Measurements from ENCODE around the gene CXCR6.

The CXCR6 gene

GRCh38 chr3:45946875-45947274 lies 3.6 kb downstream of the CXCR6 start:
- no peak for DNase-seq (ENCODE audit: low read depth in 4 of 4, low spot score in 1 of 4)

- DNase-seq (ENCODE audit: low read depth in 4 of 4, low spot score in 1 of 4) = no peak
These were observed 4.1 kb downstream of the CXCR6 start for GRCh38 chr3:45947361-45947760.

- DNase-seq (ENCODE audit: low read depth in 4 of 4, low spot score in 1 of 4) = no peak
These were observed 5.1 kb downstream of the CXCR6 start for GRCh38 chr3:45948311-45948781.

- DNase-seq (ENCODE audit: low read depth in 4 of 4, low spot score in 1 of 4) = no peak
These were observed 5.6 kb downstream of the CXCR6 start for GRCh38 chr3:45948881-45949280.

GRCh38 chr3:45949432-45949831 lies 6.2 kb downstream of the CXCR6 start:
- DNase-seq (ENCODE audit: low read depth in 4 of 4, low spot score in 1 of 4) = no peak

GRCh38 chr3:45950131-45950530 lies 6.9 kb downstream of the CXCR6 start:
- no peak for DNase-seq (ENCODE audit: low read depth in 4 of 4, low spot score in 1 of 4)

GRCh38 chr3:45950686-45951600 lies 7.7 kb downstream of the CXCR6 start:
- DNase-seq (ENCODE audit: low read depth in 4 of 4, low spot score in 1 of 4) = peak in 1 of 4 experiments; percentile 25

- DNase-seq (ENCODE audit: low read depth in 4 of 4, low spot score in 1 of 4) = no peak
These were observed 8.7 kb downstream of the CXCR6 start for GRCh38 chr3:45951946-45952345.

GRCh38 chr3:45952456-45952855 lies 9.2 kb downstream of the CXCR6 start:
- DNase-seq (ENCODE audit: low read depth in 4 of 4, low spot score in 1 of 4) = no peak

- no peak for DNase-seq (ENCODE audit: low read depth in 4 of 4, low spot score in 1 of 4)
These were observed 10.3 kb downstream of the CXCR6 start for GRCh38 chr3:45953536-45953935.

- no peak for DNase-seq (ENCODE audit: low read depth in 4 of 4, low spot score in 1 of 4)
These were observed 11.0 kb downstream of the CXCR6 start for GRCh38 chr3:45954306-45954705.

- DNase-seq (ENCODE audit: low read depth in 4 of 4, low spot score in 1 of 4) = no peak
These were observed 11.9 kb downstream of the CXCR6 start for GRCh38 chr3:45955017-45955647.

GRCh38 chr3:45955706-45956105 lies 12.4 kb downstream of the CXCR6 start:
- no peak for DNase-seq (ENCODE audit: low read depth in 4 of 4, low spot score in 1 of 4)

GRCh38 chr3:45957586-45957985 lies 14.3 kb downstream of the CXCR6 start:
- DNase-seq (ENCODE audit: low read depth in 4 of 4, low spot score in 1 of 4) = no peak

GRCh38 chr3:45958321-45958791 lies 15.1 kb downstream of the CXCR6 start:
- DNase-seq (ENCODE audit: low read depth in 4 of 4, low spot score in 1 of 4) = no peak

GRCh38 chr3:45959201-45959600 lies 15.9 kb downstream of the CXCR6 start:
- no peak for DNase-seq (ENCODE audit: low read depth in 4 of 4, low spot score in 1 of 4)

- no peak for DNase-seq (ENCODE audit: low read depth in 4 of 4, low spot score in 1 of 4)
These were observed 17.0 kb downstream of the CXCR6 start for GRCh38 chr3:45960289-45960688.

GRCh38 chr3:45962033-45962432 lies 18.8 kb downstream of the CXCR6 start:
- DNase-seq (ENCODE audit: low read depth in 4 of 4, low spot score in 1 of 4) = no peak

GRCh38 chr3:45964139-45964538 lies 20.9 kb downstream of the CXCR6 start:
- peak in 1 of 4 experiments; percentile 29 for DNase-seq (ENCODE audit: low read depth in 4 of 4, low spot score in 1 of 4)

- no peak for DNase-seq (ENCODE audit: low read depth in 4 of 4, low spot score in 1 of 4)
These were observed 22.0 kb downstream of the CXCR6 start for GRCh38 chr3:45965253-45965652.

- no peak for DNase-seq (ENCODE audit: low read depth in 4 of 4, low spot score in 1 of 4)
These were observed 22.4 kb downstream of the CXCR6 start for GRCh38 chr3:45965653-45966052.

GRCh38 chr3:45966371-45966791 lies 23.1 kb downstream of the CXCR6 start:
- DNase-seq (ENCODE audit: low read depth in 4 of 4, low spot score in 1 of 4) = no peak

All from stimulated activated CD4-positive, alpha-beta T cell treated with anti-CD3 and anti-CD28 coated beads, Interleukin-1b, Interleukin-23, amount 100 ng/mL, for 24 hours (primary cell).